Parietal lobe (tissue), 1 donor: ENCODE measurements around the gene PAGE1. TPM values are rescaled to one million over a fixed set of nuclear protein-coding genes. Genes with fewer than 3 reads are reported as not detected.

Source experiments
- total RNA-seq: library from RNA; depleted of rRNA; stranded (reverse); fragments of >200 nt; gene quantifications from one replicate; pipeline ENCODE4 v1.2.3, GENCODE V29; 2014

PAGE1 gene, protein sequence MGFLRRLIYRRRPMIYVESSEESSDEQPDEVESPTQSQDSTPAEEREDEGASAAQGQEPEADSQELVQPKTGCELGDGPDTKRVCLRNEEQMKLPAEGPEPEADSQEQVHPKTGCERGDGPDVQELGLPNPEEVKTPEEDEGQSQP
- total RNA-seq: not detected

DNA sequence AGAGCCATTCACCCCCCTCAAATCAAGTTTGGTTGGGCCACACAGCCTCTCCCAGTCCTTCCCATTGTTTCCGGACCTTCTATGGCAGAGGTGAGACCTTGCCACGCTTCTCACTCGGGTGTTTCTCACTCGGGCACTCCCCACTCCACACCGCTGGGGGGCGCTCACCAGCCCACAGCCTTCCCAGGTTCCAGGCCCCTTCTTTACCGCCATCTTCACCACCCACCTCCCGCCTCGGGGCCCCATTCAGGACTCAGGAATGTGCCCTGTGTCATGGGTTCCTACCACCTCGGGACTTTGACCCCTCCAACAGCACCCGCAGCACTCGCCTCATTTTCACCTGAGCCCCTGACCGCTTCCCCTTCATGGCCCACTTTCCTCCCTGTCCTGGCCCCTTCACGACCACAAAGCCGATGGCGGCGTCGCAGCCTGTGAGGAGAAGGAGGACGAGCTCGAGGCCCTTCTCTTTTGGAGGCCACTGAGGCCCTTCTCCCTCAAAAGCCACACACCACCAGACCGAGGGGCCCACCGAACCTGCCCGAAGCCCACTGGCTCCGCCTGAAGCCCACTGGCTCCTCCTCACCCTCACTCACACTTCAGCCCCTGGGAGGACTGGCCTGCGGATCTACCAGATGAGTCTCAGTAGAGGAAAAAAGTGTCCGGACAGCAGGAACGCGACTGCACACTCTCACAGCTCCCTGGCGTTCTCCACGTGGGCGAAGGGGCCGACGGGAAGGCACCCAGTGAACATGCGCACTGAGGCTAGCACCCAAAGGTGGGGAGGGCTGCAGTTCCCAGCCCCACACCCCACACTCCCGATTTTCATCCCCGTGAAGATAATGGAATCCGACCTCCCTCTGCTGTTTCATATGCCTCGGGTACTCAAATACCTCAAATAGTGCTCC lies at the start of gene PAGE1:
PAGE1 (minus strand) TSS at position 709 of the 905 bp plus-strand sequence. CDS start 1,214 bp downstream, outside the sequence.

Other genes with a start within 250 kb of the PAGE1 start
- gene GAGE12C, start 163.8 kb downstream of the PAGE1 start, total RNA-seq: not detected
- not detected for gene GAGE12D, start 154.3 kb downstream of the PAGE1 start, total RNA-seq
- not detected for gene GAGE12E, start 144.7 kb downstream of the PAGE1 start, total RNA-seq
- not detected for gene GAGE12F, start 135.1 kb downstream of the PAGE1 start, total RNA-seq
- not detected for gene GAGE12G, start 125.6 kb downstream of the PAGE1 start, total RNA-seq
- gene GAGE12H, start 116.0 kb downstream of the PAGE1 start, total RNA-seq: not detected
- not detected for gene GAGE2A, start 106.5 kb downstream of the PAGE1 start, total RNA-seq
- gene GAGE1, start 97.0 kb downstream of the PAGE1 start, total RNA-seq: not detected
- not detected for gene PAGE4, start 133.3 kb upstream of the PAGE1 start, total RNA-seq
- 13.1 TPM for gene USP27X, start 183.5 kb upstream of the PAGE1 start, total RNA-seq
- gene CLCN5, start 226.6 kb upstream of the PAGE1 start, total RNA-seq: 3.4 TPM